AG09309 (cell line): Measurements from ENCODE around the gene EHD4.

Experiments
- DNase-seq: peaks from one replicate; pipeline ENCODE4 v3.0.0-alpha.2; 2010; ENCODE audit warnings: low read depth
- H3K4me3 ChIP-seq: 2 replicates; pipeline ENCODE4 v1.5.1; 2011; ENCODE audit warnings: mild to moderate bottlenecking, low read depth, low read length, moderate library complexity; ENCODE audit not compliant: control insufficient read depth
- TF ChIP-seq, protein P1 (sequence below): IDR thresholded peaks from 2 replicates; pipeline ENCODE4 v1.5.1; 2011; ENCODE audit warnings: mild to moderate bottlenecking, low read depth, low read length, inconsistent platforms; ENCODE audit not compliant: insufficient read depth, control insufficient read depth; ENCODE audit errors: missing control alignments

The EHD4 gene

GRCh38 chr15:41928637-41929620, 43.4 kb downstream of the EHD4 start:
- no peak for DNase-seq
- H3K4me3 ChIP-seq = no peak overlapping the region
- TF ChIP-seq, protein P1, sequence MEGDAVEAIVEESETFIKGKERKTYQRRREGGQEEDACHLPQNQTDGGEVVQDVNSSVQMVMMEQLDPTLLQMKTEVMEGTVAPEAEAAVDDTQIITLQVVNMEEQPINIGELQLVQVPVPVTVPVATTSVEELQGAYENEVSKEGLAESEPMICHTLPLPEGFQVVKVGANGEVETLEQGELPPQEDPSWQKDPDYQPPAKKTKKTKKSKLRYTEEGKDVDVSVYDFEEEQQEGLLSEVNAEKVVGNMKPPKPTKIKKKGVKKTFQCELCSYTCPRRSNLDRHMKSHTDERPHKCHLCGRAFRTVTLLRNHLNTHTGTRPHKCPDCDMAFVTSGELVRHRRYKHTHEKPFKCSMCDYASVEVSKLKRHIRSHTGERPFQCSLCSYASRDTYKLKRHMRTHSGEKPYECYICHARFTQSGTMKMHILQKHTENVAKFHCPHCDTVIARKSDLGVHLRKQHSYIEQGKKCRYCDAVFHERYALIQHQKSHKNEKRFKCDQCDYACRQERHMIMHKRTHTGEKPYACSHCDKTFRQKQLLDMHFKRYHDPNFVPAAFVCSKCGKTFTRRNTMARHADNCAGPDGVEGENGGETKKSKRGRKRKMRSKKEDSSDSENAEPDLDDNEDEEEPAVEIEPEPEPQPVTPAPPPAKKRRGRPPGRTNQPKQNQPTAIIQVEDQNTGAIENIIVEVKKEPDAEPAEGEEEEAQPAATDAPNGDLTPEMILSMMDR = no peak

DNA sequence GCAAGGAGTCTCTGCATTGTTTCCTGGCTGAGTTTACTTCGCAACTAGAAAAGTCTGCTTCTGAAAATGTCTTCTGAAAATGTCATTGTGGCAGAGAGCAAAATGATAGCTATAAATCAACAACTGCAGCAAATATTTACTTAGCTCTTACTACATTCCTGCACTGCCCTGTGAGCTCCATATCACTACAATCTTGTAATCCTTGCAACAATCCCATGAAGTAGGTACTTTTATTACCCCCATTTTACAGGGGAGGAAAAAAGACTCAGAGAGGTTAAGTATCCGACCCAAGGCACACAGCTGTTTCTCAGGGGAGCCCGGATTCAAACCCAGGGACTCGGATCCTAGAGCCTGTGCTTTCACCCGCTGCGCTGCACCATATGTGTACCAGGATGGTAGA, 44.3 kb downstream of the EHD4 start:
- DNase-seq = no peak
- TF ChIP-seq, protein P1 = no peak
- H3K4me3 ChIP-seq = no peak overlapping the region

DNA sequence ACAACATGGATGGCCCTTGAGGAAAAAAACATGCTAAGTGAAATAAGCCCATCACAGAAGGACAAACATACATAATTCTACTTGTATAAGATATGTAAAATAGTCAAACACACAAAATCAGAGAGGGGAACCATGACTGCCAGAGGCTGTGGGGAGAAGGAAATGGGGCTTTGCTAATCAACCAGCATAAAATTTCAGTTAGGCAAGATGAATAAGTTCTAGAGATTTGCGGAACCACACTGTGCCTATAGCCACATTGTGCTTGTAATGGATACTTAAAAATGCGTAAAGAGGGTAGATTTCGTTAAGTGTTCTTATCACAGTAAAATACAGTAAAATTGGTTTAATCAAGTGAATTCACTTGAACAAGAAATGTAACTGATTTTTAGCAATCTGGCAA, 44.8 kb downstream of the EHD4 start:
- no peak overlapping the region for H3K4me3 ChIP-seq
- no peak for DNase-seq
- TF ChIP-seq, protein P1 = no peak

DNA sequence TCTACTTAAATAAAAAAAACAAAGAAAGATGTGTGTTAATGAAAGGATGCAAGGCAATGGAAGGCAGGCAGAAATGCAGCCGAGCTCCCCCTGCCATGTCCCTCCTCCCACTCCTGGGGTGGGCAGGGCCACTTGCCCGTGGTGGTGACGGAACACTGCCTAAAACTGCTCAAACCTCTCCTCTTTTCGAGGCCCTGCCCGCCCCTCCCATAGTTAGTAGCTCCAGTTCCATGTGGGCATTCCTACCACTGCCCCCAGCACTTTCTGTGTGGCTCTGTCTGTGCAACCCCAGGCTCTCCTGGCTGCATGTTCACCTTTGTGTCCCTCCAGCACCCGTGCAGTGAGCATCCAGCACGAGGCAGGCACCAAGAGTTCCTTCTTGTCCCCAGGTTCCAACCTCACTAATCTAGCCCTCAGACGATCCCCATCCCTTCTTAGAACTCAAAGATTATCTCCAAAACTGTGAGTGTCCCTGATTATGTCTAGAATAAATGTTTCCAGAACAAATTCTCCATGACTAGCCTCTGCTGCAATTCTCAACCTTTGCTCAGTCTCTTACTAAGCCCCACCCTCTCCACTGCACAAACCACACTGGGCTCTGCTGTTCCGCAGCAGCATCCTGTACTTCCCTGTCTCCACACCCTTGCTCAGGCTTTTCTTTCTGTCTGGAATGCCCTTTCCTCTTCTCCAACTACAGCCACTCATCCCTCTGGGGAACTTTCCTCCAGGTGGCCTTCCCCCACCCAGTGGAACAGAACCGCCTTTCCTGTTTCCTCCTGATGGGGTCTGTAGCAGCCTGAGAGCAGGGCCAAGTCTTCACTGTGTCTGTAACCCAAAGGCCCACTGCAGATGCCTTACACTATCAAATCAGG, 45.9 kb downstream of the EHD4 start:
- DNase-seq = no peak
- TF ChIP-seq, protein P1 = no peak
- no peak overlapping the region for H3K4me3 ChIP-seq

DNA sequence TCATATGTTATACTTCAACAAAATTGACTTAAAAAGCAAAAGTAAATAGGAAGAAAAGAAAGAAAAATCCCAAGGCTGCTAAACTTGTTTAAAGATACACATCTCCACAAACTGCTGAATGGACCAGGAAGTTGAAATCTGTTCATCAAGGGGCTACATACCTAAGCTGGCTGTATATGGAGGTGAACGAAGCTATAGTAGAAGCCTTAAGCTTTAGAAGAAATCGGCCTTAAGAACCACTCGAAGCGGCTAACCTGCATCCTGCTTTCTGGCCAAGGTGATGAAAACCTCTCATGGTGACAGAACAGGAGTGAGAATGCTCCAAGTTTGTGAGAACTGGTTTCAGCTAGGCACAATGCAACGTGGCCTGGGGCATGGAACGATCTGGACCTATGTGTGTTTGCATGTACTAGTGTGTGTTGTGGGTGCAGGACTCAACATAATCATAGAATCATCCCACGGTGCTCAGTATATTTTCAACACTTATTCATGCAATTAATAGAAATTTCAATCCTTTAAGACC, 47.2 kb downstream of the EHD4 start:
- no peak for DNase-seq
- no peak overlapping the region for H3K4me3 ChIP-seq
- TF ChIP-seq, protein P1 = no peak

GRCh38 chr15:41923401-41923997, 48.9 kb downstream of the EHD4 start:
- TF ChIP-seq, protein P1 = no peak
- DNase-seq = no peak
- H3K4me3 ChIP-seq = no peak overlapping the region
